Kidney epithelial cell (primary cell): ENCODE results near the gene R3HDM2. TPM values are rescaled to one million over a fixed set of nuclear protein-coding genes. Genes with fewer than 3 reads are reported as not detected.

ENCODE experiments used
- DNase-seq: peaks from one replicate; pipeline ENCODE4 v3.0.0-alpha.2; 2010; ENCODE audit warnings: low read depth
- H3K27me3 ChIP-seq: 2 replicates; pipeline ENCODE4 v1.6.0; 2011; ENCODE audit warnings: low read length; ENCODE audit not compliant: control insufficient read depth, insufficient read depth
- H3K36me3 ChIP-seq: 2 replicates; pipeline ENCODE4 v1.5.1; 2011; ENCODE audit warnings: low read length; ENCODE audit not compliant: control insufficient read depth, insufficient read depth
- H3K4me3 ChIP-seq: 2 replicates; pipeline ENCODE4 v1.5.1; 2011; ENCODE audit warnings: low read depth, mild to moderate bottlenecking, control low read depth, low read length
- CTCF ChIP-seq: IDR thresholded peaks from 2 replicates; pipeline ENCODE4 v1.5.1; 2011; ENCODE audit warnings: mild to moderate bottlenecking, moderate library complexity, low read length, control low read depth, inconsistent platforms; ENCODE audit not compliant: insufficient read depth, poor library complexity, severe bottlenecking
- total RNA-seq: library from RNA; depleted of rRNA; stranded (reverse); fragments of >200 nt; gene quantifications from 2 replicates; pipeline ENCODE4 v1.2.3, GENCODE V29; 2015

R3HDM2 gene
- total RNA-seq, 1 donor from 2014 or later, result 18.5 TPM

GRCh38 chr12:57476162-57476992, 45.5 kb upstream of the R3HDM2 start:
- H3K36me3 ChIP-seq, result no peaks in the 10 kb centered on the region
- peaks cover 56% of the 10 kb centered on the region for H3K27me3 ChIP-seq
- no peak for DNase-seq
- TF ChIP-seq CTCF, result peak; percentile 39
- H3K4me3 ChIP-seq, result no peak overlapping the region

- Histone ChIP-seq H3K27me3 (peaks cover 60% of the 10 kb centered on the region), H3K4me3 (peak overlapping the region; percentile 17), H3K36me3 (no peaks in the 10 kb centered on the region)
- TF ChIP-seq CTCF, result no peak
- no peak for DNase-seq
Observed at GRCh38 chr12:57475271-57476161, 44.7 kb upstream of the R3HDM2 start.

- no peak overlapping the region for H3K4me3 ChIP-seq
Observed at GRCh38 chr12:57474862-57475261, 44.0 kb upstream of the R3HDM2 start.

GRCh38 chr12:57474430-57474829, 43.6 kb upstream of the R3HDM2 start:
- H3K4me3 ChIP-seq, result no peak overlapping the region
- peaks cover 63% of the 10 kb centered on the region for H3K27me3 ChIP-seq
- no peak for TF ChIP-seq CTCF
- DNase-seq, result no peak
- no peaks in the 10 kb centered on the region for H3K36me3 ChIP-seq

More at GRCh38 chr12:57474862-57475261, 44.0 kb upstream of the R3HDM2 start:
- no peak for DNase-seq
- no peak for TF ChIP-seq CTCF
- Histone ChIP-seq H3K36me3 (no peaks in the 10 kb centered on the region), H3K27me3 (peaks cover 63% of the 10 kb centered on the region)

- no peaks in the 10 kb centered on the region for H3K36me3 ChIP-seq
- TF ChIP-seq CTCF, result no peak
- no peak for DNase-seq
- H3K27me3 ChIP-seq, result peaks cover 68% of the 10 kb centered on the region
- H3K4me3 ChIP-seq, result no peak overlapping the region
Observed at GRCh38 chr12:57473886-57474285, 43.0 kb upstream of the R3HDM2 start.
